ENCODE measurements around the gene LIF. TPM values are rescaled to one million over a fixed set of nuclear protein-coding genes. Genes with fewer than 3 reads are reported as not detected.
A peak's percentile ranks its signal among the peaks of the same experiment; 100 is the strongest.
"Not testable (repeated sequence)": the region's sequence is repeated elsewhere in the genome, so short reads cannot be mapped to it uniquely, and the experiment has no call there.

Gene LIF
- polyA plus RNA-seq, 12 donors: 0.62 to 9.6 (median 1.0) TPM; not detected in 1

- no peak for DNase-seq
These were observed 2.5 kb downstream of the LIF start for GRCh38 chr22:30244066-30244465.

DNA sequence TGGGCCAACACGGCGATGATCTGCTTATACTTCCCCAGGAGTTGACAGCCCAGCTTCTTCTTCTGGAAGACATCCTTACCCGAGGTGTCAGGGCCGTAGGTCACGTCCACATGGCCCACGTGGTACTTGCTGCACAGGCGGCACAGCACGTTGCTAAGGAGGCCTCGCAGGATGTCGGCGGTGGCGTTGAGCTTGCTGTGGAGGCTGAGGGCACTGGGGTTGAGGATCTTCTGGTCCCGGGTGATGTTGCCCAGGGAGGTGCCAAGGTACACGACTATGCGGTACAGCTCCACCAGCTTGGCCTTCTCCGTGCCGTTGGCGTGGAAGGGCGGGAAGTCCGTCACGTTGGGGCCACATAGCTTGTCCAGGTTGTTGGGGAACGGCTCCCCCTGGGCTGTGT is 2.9 kb downstream of the LIF start:
- DNase-seq: no peak

- no peak for DNase-seq
These were observed 4.8 kb downstream of the LIF start for GRCh38 chr22:30241576-30242371.

DNA sequence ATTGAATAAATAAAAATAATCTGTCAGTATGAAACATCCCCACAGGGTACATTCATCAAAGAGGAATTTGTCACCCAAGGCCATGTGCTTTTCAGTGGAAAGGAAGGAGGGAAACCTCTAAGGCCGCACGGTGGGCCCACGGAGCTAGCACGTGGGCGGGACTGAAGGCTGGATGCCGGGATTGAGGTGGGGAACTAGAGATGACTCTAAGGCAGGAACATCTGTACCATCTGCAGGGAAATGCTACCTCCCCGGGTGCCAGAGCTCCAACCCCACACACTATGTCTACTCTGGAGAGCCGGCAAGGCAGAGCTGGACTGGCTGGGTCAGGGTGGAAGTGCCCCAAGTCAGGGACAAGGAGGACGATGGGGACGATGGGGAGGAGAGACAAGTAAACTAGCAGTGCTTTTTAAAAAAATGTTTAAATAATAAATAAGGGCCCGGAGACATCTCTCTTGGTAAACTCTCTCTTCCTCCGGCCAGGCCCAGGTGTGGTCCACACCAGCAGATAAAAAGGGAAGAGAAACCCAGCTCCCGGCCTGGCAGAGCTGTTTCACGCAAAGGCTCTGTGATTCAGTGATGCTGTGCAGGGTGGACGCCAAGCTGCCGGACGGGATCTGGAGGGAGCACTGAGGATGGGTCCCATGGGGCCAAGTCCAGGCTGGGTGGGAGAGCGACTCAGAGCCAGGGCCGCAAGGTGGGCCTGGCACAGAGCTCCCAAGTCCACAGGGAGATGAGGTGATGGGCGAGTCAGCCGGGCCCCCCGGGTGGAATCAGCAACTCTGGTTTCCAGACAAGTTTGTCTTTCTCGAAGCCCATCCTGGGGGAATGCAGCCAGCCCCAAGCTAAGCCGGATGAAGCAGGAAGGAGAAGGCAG is 5.8 kb downstream of the LIF start:
- DNase-seq: no peak

DNA sequence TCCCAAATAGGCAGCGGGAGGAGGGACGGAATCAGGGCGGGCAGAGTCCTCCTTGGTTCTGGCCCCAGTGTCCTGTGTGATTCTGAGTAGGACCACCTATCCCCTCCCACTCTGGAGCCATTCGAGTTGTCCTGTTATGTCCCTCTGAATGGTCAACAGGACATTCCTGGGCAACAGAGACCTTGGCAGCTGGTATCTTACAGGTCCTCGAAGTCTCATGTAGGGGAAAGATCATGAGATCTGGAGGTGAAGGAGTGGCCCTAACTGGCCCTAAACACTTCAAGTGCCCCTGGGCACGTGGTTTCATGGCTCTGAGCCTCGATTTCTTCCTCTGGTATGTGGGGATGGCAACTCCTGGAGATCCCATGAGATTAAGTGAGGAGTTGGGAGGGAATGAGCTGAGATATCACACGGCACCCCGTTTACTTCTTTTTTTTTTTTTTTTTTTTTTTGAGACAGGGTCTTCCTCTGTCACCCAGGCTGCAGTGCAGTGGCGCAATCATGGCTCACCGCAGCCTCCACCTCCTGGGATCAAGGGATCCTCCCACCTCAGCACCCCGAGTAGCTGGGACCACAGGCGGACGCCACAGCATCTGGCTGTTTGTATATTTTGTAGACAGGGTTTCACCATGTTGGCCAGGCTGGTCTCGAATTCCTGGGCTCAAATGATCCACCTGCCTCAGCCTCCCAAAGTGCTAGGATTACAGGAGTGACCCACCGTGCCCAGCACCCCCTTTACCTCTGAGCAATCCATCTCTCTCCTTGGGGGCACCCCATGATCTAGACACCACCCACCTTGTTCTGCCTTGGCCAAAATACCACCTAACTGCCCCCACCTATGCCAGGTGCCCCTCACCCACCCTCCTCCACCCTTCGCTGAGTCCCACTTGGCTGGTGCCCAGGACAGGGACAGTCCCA is 6.8 kb downstream of the LIF start:
- DNase-seq: no peak

- peak; percentile 78 for DNase-seq
These were observed 7.7 kb downstream of the LIF start for GRCh38 chr22:30238661-30239487.

DNA sequence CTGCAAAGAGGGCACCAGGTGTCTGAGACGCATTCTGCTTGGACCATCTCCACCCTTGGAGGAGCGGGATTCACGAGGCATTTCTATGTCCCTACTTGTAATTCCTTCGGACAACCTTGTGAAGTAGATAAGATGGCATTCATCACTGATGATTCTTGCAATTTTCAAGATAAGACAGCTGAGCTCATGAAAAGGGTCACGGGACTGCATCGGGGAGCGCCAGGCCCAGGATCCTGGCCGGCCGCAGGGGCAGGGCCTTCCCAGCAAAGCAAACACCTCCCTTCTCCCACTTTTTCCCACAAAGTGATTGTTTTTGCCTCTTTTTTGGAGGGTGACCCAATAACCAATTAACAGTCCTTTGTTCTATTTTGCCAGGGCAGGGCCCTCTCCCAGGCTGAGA is 8.4 kb downstream of the LIF start:
- no peak for DNase-seq

DNA sequence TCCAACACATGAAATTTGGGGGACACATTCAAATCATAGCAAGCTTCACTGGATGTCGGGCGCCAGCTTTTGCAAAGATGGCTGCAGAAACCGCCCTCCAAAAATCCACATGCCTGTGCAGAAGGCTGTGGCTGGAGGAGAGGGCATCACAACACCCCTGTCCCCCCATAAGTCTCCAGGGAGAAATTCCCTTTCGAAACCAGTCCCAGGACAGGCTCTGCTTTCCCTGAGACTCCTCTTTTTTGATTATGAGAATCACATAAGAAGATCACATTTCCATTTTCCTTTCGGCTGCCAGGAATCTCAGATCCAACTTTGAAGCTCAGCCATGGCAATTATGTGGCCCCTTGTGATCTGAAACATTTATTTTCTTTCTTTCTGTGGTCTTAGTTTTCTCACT is 9.7 kb downstream of the LIF start:
- no peak for DNase-seq

DNA sequence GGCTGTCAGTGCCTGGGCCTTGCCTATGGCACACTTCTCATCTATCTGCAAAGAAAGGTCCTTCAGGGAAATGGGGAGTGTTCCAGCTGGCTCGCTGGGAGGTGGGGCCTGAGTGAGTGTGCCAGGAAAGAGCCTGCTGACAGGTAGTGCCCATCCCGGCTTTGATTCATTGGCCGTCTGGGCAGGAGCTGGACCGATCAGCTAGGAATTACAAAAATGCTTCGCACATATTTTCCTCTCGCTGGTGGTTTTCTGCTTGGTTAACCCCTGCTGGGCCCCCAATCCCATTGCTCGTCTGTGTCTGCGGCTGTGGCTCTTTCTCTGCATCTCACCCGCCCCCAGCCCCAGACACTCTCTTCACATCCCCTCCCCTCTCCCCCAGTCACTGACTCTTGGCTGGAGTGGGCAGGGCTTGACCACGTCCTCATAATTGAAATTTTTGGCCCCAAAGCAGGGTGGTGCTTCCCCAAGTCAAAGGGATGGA is 10.8 kb downstream of the LIF start:
- DNase-seq: no peak

DNA sequence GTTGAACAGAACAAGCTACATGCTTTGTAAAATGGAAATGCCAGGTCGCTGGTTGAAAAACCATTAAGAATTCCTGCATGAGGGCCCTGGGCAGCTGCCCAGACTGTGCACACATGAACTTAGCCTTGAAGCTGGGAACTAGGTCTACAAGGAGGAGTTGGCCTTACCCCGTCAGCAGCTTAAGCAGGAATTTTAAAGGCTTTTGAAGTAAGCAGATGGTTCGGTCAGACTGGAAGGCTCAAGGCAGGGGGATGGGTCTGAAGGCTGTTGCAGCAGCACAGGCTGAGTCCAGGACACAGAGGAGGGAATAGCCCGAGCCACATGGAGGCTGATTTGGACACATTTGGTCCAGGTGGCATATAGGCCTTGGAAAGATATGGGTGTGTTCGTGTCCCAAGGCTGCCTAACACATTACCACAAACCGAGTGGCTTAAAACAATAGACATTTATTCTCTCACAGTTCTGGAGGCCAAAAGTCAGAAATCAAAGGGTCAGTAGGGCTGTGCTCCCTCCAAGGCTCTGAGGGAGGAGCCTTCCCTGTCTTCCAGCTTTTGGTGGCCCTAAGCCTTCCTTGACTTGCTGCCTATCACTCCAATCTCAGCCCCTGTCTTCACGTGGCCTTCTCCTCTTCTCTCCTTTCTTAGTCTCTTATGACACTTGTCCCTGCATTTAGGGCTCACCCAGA is 11.6 kb downstream of the LIF start:
- no peak for DNase-seq

DNA sequence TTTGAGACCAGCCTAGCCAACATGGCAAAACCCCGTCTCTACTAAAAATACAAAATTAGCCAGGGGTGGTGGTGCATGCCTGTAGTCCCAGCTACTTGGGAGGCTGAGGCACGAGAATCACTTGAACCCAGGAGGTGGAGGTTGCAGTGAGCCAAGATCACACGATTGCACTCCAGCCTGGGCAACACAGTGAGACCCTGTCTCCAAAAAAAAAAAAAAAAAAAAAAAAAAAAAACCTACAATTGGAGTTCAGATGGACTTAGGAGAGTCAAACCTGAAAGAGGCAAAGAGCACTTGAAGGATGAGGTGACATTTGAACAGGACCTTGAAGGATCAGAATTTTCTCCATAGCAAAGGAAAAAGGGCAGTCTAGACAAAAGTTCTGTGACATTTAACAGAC is 12.2 kb downstream of the LIF start:
- not testable (repeated sequence) for DNase-seq

GRCh38 chr22:30233582-30233981 is 13.0 kb downstream of the LIF start:
- no peak for DNase-seq

- no peak for DNase-seq
These were observed 13.8 kb downstream of the LIF start for GRCh38 chr22:30232716-30233218.

GRCh38 chr22:30230787-30231461 is 15.6 kb downstream of the LIF start:
- no peak for DNase-seq

- no peak for DNase-seq
These were observed 16.2 kb downstream of the LIF start for GRCh38 chr22:30230330-30230729.

DNA sequence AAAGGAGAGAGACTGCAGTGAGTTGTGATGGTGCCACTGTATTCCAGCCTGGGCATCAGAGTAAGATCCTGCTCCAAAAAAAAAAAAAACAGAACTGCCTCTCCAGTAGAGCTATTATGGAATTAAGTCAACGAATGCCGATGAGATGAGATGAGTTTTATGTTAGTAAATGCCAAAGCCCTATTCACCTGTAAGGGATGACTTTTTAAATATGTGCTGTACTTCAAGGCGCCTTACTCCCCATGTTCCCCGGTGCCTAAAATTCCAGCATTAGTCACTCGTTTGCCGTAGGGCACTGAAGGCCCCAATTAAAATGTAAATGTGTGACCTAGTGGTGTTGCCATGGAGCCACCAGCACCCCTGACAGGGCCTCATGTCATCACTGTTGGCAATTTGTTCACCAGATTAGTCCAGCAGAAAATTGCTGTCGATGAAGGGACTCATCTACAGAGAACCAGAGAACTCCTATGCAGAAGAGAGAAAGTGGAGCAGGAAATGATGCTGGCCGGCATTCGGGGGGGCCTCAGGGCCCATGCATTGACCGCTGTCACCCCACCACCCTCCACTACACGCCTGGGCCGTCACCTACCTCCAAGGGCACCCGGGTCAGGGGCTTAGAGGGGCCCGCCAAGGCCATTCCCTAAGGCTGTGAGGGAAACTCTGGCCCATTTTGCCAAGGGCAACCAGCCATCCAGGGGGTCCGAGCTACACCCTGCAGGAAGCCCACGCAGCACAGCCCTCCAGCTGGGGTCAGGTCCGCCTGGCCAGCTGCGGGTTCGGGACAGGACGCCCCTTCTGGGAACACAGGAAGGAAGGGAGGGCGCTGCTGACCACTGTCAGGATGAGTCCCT is 17.8 kb downstream of the LIF start:
- no peak for DNase-seq

DNA sequence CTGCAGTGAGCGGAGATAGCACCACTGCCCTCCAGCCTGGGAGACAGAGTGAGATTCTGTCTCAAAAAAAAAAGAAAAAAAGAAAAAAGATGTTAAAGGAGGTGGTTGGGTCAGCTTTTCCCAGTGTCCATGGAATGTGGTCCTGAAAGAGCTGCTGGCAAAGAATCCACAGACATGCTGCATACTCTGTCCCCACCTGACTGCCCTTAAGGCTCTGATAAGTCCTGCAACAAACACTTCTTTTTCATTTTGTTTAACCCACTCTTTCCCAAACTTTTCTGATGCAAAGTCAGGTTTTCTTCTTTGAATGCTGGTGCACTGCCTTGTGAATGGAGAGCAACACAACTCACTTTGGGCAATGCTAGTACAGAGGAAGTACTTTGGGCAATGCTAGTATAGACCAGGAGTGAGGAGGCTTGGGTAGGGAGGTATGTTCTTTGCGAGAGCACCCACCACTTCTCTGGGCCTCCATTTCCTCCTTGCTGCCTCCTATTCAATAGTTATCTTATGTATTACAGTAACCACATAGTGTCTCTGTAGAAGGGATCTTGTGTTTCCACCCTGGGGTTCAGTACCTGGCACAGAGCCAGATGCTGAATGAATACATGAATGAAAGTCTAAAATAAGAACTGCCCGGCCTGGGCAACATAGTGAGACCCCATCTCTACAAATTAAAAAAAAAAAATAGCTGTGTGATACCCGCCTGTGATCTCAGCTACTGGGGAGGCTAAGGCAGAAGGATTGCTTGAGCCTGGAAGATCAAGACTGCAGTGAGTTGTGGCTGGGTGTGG is 18.9 kb downstream of the LIF start:
- no peak for DNase-seq

Measured in muscle of arm (tissue), 12 donors.